ENCODE results near the gene LPP.

Gene LPP

GRCh38 chr3:188756241-188756640, 602.3 kb downstream of the LPP start:
- DNase-seq (ENCODE audit: low read depth), result no peak

- no peak for DNase-seq (ENCODE audit: low read depth)
These were observed 605.5 kb downstream of the LPP start for GRCh38 chr3:188759336-188760005.

DNA sequence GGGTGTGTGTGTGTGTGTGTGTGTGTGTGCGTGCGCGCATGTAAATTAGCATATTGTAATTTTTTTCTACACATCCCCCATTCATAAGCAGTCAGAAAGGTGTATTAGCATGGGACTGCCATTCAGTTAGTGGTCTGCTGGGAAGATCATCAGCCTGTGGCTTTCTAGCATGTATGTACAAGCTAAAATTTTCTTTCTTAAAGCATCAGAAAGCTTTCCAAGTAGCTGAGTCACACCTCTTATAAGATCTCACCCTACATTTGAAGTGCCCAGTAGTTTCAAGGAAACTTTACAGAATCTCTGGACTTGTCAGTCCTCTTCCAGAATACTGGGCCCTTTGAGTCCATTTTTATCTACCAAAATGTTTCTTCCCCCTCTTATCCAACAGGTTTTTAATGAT, 606.5 kb downstream of the LPP start:
- DNase-seq (ENCODE audit: low read depth), result peak; percentile 45

GRCh38 chr3:188761439-188761838, 607.5 kb downstream of the LPP start:
- DNase-seq (ENCODE audit: low read depth), result no peak

GRCh38 chr3:188761964-188762363, 608.0 kb downstream of the LPP start:
- no peak for DNase-seq (ENCODE audit: low read depth)

GRCh38 chr3:188764609-188765008, 610.7 kb downstream of the LPP start:
- no peak for DNase-seq (ENCODE audit: low read depth)

- no peak for DNase-seq (ENCODE audit: low read depth)
These were observed 615.9 kb downstream of the LPP start for GRCh38 chr3:188769831-188770230.

DNA sequence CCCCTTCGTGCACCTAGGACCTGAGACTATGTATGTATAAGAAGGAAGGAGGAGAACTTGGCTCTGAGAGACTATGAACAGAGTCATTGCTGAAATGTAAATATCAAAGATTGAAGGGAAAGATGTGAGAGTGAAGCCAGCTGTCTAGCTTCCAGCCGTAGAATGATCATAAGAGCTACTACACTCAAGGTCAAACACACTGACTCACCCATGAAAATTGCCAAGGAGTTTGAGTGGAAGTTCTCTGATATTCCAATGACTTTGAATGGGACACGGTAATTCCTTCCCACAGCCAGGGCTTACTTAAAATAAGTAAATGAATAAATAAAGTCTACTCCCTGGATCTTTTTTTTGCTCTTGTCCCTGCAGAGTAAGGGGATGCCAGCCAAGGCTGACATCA, 618.9 kb downstream of the LPP start:
- DNase-seq (ENCODE audit: low read depth), result peak; percentile 88

DNA sequence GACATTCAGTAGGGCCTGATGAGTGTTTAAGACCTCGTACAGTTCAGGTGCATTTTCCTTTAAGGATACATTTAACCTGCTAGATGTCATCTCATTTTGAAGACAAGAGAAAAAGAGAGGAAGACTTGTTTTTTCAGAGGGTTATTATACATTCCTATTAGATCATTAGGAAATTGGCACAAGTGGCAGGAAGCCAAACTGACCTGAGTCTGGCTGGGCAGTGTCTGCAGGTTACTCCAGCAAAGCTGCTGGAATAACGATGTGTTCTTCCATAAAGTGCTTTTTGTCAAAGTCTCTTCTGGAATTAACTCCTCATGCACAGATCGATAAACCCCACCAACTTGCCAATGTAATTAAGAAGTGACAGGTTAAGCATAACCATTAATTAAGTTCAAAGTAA, 621.5 kb downstream of the LPP start:
- DNase-seq (ENCODE audit: low read depth), result no peak

DNA sequence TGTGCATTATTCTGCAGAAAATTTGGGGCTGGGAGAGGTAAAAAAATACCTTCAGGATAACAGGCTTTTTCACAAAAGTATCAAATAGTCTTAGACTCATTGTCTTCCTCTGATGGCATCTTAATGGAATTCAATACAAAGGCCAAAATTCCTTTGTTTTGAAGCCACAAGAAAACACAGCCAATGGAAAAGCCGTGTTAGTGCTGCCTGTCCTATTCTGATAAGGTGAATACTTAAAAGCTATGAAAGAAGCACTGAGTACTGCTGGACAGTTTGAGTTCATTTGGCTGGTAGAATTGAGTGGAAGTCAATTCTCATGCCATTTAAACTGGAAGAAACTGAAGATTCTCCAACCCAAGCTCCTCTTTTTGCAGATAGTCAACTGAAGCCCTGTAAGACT, 622.5 kb downstream of the LPP start:
- no peak for DNase-seq (ENCODE audit: low read depth)

DNA sequence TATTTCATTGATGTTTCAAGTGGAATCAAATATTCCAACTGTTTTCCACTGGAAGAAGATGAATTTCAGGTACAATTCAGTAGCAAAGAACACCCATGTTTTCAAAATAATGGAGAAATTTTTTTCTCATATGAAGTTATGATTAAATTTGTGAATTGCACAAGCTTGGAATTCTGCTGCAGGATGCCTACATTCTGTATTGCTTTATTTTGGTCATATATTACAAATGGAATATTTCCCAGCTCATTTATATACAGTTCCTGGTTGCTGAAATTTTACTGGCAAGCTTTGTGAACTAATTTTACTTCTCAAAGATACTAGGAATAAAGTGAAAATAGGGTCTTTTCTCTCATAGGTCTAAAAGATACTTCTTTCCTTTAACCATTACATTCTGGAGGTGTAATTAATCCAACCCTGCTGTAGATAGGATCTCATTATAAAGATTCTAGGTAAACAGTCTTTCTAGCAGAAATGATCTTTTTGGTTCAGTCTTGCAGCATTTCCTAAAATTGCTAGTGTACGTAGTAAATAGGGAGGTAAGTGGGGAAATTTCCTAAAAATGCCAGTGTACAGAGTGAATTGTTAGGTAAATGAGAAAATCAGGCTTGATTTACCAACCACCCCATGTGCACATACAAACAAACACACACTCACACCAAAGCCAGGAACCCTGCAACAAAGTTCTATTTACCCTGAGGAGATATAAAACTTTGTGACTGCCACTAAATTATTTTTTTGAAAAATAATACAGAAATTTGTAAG, 624.3 kb downstream of the LPP start:
- DNase-seq (ENCODE audit: low read depth), result no peak

DNA sequence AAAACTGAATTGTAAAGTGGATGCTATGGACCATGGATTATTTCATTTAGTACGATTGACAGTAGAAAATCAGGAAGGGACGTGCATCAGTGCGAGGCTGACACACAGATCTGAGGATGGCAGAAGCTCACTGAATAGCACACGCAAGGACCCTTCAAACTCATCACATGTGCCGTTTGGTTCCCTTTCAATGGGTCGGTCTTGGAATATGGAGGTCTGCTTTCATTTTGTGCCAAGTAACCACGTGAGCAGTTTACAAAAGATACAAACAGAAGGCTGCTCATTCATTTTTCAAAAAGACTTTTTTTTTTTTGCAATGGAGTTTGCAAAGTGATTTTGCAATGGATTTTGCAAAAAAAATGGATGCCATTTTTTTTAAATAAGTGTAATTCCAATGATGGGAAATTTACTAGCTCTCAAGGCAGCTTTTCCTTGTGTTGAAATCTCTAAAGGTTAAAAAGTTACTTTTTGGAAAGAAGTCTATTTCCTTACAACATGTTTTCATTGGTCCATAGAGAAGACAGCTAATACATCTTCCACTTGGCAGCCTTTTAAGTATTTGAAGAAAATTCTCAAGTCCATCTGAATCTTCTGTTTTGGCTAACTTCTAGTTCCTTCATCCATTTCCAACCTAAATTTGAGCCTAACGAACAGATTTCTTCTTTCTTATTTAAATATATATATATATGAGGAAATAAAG, 625.5 kb downstream of the LPP start:
- DNase-seq (ENCODE audit: low read depth), result peak; percentile 39

- peak; percentile 85 for DNase-seq (ENCODE audit: low read depth)
These were observed 626.5 kb downstream of the LPP start for GRCh38 chr3:188780193-188781147.

DNA sequence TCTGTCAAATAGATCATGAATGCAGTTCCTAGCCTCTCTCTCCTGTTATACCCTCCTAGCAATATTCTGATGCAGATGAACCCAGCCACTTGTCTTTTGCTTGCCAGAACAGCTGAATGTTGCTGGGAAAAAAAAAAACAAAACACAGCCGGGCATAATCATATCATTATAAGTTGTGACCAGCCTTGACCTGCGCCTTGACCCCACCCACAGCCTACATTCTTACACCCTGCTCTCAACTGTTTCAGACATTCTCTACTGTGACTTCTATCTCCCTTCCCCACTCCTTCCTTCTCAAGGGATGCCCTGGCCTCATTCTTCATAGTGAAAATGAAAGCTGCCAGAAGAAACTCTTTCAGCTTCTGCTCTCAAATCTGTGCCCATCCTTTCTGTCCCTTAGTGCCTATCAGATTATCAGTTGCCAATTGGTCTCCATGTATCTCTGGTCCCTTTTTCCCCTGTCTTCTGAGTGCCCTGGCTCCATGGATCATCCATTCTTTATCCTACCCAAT, 628.7 kb downstream of the LPP start:
- no peak for DNase-seq (ENCODE audit: low read depth)

GRCh38 chr3:188786424-188786823, 632.5 kb downstream of the LPP start:
- no peak for DNase-seq (ENCODE audit: low read depth)

DNA sequence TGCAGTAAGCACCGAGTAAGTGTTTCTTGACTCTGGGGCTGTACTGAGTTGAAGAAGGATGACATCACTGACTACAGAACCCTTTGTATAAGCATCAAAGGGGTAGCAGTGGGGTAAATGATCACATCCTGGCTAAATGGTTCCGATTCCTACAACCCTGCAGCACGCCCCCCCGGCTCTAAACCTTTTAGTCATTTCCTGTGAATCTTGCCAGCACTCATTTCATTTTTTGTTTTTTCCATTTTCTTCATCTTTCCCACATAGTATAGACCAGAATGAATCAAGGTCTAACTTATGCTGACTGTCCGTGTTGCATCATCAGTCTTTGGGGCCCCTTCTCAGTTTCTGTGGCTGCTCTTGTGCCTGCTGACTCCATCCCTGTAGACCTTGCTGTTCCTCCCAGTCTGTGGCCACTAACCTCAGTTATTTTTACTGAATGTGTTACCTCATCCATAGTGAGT, 634.7 kb downstream of the LPP start:
- peak; percentile 99 for DNase-seq (ENCODE audit: low read depth)

- peak; percentile 79 for DNase-seq (ENCODE audit: low read depth)
These were observed 635.3 kb downstream of the LPP start for GRCh38 chr3:188789251-188789650.

DNA sequence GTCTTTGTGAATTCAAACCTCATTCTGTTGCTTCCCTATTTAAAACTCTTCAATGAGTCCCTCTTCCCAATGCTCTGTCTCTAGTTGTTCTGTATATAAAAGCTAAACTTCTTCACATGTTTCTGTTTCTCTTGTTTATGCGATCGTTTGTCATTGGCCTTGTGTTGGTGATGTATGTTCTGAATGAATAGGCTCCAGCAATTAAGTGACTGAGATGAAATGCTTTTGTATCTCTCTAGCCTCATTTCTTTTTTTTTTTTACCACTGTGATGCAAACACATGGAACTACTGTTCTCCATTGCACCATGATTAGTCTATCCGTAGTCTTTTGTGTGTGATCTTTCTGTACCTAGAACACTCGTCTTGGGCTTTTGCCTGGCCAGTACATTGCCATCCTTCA, 637.4 kb downstream of the LPP start:
- DNase-seq (ENCODE audit: low read depth), result no peak

DNA sequence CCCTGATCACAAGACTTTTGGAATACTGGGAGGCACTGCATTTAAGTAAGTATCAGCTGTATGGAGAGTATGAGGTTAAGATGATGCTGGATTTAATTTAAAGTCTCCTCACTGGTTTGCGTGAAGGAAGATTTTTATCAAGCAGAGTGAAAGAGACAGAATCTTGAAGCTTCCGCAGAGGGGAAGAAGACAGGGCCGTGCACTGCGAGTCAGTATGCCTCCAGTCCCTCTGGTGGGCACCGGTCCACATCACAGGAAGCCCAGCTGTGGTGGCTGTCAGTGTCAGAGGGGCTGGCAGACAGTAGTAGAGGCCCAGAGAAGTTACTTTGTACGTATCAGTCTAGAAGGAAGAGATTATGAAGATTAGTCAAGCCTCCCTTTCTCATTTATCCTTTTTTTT, 638.8 kb downstream of the LPP start:
- no peak for DNase-seq (ENCODE audit: low read depth)

DNA sequence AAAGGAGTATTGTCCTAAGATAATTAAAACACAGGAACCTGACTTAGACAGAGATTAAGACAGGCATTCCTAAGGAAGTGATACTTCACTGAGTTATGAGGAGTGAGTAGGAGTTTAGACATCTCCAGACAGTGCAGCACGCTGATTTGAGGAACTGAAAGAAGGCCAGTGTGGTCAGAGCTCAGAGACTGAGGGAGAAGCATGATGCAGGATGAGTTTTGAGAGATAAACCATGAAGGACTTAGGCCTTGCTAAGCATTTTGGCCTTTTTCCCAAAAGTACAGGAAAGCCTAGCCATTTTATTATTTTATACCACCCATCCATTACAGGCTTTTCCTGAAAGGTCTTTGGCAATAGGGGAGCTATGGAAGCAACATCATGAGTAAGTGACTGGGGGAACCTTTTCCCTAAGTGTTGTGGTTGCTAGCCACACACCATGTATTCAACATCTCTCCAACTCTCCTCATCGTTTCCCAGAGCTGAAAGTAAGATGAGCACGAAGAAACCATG, 642.2 kb downstream of the LPP start:
- peak; percentile 100 for DNase-seq (ENCODE audit: low read depth)

DNA sequence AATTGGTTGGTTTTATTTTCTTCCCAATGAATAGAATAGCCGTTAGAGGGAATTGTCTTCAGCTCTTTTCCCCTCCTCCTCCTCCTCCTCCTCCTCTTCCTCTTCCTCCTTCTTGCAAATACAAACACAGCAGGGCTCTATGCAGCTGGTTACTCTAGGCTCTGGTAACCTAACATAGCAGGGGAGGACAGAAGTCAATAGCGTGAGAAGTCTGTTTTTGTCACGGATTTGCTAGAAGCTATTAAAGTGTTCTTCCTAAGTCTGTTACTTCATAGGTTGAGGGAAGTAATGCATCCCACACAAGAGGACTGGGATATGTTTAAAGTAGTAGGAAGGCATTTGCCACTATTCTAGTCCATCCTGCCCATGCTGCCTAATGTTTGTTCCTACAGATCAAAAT, 643.1 kb downstream of the LPP start:
- DNase-seq (ENCODE audit: low read depth), result no peak

All from amniotic epithelial cell (primary cell).